NCI-H82 treated with DMSO at 0.1 percent for 48 hours (cell line): ENCODE data around the gene PHKB.
"Not testable (repeated sequence)": the region's sequence is repeated elsewhere in the genome, so short reads cannot be mapped to it uniquely, and the experiment has no call there.

Experiments
- DNase-seq: peaks from one replicate; lab custom pipeline; 2025; ENCODE audit not compliant: unreplicated experiment; lab: John Stamatoyannopoulos, UW

The PHKB gene

DNA sequence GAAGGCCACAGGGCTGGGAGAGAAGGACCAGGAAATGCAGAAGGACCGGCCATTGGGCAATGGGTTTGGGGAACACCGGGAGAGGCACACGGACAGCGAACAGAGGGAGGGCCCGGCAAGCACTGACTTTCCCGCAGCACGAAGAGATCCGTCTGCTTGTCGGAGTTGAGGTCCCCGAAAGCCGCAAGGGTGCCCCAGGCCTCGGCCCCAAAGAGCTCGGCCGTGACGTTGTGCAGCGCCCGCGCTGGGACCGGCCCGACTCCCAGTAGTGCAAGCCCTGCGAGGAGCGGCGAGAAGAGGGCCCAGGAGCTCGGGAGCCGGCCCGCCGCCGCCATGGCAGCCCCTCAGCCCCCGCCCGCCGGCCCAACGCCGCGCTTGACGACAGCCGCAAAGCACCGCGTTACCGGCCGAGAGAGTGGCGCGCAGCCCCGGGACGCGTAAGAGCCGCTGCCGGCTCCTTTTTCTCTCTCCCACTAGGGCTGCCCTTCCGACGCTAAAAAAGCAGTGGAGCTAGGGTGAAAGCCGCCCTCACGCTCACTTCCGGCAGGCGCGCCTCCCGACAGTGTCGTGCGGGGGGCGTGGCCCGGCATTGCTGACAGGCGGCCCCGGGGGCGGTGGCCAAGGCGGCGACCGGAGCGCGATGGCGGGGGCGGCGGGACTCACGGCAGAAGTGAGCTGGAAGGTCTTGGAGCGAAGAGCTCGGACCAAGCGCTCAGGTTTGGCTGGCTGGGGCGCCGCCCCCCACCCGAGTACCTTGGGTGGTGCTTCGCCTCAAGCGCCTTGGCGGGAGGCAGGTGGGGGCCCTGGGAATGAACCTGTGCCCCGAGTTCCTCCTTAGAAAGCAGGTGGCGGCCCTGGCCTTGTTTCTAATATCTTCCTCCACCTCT is at the start of gene PHKB, which contains the start of gene ITFG1:
Gene PHKB (plus strand): TSS at position 621 of the 887 bp plus-strand sequence. CDS start 20 bp downstream, at position 641.
Gene ITFG1 (minus strand): TSS at position 353 of the 887 bp plus-strand sequence. CDS start 18 bp downstream, at position 335.
- peak; percentile 45 for DNase-seq

DNA sequence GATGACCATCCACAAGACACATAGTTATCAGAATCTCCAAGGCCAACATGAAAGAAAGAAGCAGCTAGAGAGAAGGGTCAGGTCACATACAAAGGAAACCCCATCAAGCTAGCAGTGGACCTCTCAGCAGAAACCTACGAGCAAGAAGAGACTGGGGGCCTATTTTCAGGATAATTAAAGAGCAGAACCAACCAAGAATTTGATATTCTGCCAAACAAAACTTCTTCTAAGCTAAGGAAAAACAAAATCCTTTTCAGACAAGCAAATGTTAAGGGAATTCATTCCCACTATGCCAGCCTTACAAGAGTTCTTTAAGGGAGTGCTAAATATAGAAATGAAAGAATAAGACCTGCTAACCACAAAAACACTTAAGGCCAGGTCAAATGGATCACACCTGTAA is 48.1 kb upstream of the PHKB start:
- DNase-seq, result no peak

DNA sequence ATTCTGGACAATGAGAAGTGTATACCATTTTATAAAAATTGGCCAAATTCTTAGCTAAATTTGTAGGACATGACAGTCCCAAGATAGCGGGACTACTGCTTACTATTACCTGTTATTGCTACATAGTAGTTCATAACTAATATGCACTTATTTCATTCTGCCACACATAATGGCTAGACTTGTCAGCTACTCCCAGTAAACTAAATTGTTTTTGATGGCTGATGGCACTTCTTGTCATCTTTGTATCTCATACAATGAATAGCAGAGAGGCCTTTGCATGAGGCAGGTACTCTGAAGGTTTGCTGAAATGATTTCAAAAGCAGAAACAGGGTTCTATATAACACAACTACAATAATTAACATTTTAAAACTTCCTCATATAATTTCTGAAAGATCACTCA is 44.3 kb upstream of the PHKB start:
- DNase-seq, result no peak

DNA sequence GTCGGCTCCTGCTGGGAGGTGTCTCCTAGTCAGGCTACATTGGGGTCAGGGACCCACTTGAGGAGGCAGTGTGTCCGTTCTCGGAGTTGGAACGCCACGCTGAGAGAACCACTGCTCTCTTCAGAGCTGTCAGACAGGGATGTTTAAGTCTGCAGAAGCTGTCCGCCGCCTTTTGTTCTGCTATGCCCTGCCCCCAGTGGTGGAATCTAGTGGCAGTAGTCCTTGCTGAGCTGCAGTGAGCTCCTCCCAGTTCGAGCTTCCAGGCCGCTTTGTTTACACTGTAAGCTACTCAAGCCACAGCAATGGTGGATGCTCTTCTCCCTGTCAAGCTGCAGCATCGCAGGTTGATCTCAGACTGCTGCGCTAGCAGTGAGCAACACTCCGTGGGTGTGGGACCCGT is 36.3 kb upstream of the PHKB start:
- DNase-seq, result no peak

DNA sequence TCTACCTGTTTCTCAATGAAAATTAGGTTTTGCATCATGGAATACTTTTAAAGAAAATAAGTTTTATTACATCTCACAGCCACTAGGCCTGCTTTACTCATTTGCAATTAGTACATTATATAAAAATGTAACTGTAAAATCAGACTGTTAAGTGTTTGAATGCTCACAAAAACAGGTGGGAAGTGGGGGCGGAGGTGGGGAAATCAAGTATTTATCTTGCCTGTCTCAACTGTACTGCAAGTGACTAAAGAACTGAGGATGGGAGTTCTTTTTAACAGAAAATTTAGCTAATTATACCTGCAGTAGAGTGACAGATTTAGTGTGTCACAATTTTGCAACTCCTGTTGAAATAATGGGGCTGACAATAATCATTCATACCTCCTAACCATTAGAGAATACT is 34.3 kb upstream of the PHKB start:
- DNase-seq, result no peak

DNA sequence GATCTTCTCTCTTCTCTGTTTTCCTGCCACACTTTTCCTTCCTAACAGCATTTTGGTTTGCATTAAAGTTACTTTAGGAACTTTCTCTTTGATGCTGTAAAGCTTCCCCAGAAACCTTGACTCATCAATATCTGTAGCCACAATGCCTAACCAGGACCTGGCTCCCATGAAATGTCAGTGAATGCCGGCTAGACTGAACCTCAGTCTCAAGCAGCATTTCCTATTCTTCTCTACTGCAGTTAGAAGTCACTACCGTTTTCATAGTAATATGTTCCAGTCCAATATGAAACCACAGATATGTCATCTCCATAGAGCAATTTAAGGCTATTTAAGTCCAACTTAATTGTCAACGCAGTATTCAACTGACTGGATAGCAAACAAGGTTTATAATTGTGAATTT is 29.2 kb upstream of the PHKB start:
- DNase-seq, result no peak

DNA sequence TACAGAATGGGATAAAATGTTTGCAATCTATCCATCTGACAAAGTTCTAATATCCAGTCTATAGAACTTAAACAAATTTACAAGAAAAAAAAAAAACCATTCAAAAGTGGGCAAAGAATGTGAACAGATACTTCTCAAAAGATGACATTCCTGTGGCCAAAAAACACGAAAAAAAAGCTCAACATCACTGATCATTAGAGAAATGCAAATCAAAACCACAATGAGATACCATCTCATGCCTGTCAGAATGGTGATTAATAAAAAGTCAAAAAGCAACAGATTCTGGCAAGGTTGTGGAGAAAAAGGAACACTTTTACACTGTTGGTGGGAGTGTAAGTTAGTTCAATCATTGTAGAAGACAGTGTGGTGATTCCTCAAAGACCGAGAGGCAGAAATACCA is 26.9 kb upstream of the PHKB start:
- not testable (repeated sequence) for DNase-seq

DNA sequence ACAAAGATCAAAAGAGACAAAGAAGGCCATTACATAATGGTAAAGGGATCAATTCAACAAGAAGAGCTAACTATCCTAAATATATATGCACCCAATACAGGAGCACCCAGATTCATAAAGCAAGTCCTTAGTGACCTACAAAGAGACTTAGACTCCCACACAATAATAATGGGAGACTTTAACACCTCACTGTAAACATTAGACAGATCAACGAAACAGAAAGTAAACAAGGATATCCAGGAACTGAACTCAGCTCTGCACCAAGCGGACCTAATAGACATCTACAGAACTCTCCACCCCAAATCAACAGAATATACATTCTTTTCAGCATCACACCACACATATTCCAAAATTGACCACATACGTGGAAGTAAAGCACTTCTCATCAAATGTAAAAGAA is 21.1 kb upstream of the PHKB start:
- not testable (repeated sequence) for DNase-seq

DNA sequence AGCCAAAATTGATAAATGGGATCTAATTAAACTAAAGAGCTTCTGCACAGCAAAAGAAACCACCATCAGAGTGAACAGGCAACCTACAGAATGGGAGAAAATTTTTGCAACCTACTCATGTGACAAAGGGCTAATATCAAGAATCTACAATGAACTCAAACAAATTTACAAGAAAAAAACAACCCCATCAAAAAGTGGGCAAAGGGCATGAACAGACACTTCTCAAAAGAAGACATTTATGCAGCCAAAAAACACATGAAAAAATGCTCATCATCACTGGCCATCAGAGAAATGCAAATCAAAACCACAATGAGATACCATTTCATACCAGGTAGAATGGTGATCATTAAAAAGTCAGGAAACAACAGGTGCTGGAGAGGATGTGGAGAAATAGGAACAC is 18.2 kb upstream of the PHKB start:
- not testable (repeated sequence) for DNase-seq

DNA sequence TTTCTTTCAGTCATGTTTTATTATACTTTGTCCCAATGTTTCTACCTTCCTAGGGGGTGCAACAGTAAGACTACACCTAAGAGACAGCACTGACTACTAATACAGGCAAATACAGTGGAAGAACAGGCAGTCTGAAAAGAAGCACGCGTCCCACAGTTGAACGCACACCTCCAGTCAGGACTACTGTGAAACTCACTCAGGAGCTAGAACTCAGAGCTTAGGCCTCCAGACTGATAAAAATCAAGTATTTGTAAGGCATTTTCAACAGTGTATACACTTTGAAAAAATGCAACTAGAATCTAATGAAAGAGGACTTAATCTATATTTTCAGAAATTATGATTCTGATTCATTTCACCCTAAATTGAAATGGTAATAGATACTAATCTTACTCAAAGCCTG is 14.7 kb upstream of the PHKB start:
- no peak for DNase-seq

DNA sequence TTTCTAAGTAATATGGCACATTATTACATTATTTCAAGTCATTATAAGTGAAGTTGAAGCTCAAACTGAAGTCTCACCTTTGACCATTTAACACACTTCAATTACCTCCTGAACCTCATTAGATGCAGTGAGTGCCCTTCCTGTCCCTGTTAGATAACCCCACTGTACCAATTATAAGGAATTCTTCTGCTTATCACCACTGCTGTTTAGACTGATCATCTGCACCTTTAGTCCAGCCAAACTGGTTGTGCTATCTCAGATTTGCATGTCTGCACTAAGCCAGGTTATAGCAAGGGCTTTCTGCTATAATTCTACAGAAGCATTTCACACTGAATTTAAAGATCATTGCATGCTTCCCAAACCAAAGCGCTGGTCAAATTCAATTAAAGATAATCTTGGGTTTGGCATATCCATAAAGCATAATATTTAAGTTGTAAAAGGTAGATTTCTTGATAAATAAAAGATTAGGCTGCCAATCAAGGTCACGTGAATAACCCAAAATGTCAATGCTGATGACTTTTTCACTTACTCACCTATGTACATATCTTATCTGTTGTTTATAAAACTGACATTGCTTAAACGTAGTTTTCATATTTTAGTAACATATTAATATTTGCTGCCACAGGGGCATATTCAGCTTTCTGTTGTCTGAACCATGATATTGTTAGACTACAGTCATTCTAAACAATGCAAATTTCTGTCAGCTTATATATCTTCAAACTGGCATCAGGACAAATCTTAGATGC is 12.1 kb upstream of the PHKB start:
- DNase-seq, result no peak

DNA sequence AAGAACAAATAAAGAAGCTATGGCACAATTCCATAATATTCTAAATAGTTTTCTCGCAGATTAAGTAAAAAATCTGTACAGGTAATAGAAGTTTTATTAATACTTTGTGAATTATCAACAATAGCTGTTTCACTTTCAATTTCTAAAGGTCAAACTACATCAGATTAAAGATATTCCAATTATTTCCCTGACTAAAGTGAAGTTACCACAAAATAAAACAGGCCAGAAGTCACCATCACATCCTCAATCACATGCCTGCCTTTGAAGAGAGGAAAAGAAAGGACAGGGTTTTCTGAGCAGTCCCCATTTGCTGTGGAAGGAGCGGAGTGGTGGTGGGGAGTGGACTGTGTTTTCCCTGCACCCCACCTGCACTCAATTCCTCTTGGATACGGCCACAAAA is 11.3 kb upstream of the PHKB start:
- DNase-seq, result no peak

DNA sequence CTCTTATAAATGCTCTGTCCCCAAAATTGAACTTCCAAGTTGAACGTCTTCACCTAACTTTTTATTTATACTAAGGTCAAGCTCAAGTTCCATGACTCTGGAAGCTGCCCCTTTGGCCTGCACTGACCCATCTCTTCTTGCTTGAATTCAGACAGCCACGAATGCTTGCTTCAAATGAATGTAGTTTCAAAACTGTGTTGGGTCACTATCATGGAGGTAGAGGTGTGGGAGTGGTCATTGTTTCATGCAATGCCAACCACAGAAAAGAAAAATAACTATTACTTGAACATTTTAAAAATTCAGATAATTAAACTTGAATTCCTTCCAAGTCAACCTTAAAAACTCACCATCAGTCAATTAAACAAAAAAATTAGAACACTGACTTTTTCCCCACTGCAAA is 2.8 kb upstream of the PHKB start:
- no peak for DNase-seq

DNA sequence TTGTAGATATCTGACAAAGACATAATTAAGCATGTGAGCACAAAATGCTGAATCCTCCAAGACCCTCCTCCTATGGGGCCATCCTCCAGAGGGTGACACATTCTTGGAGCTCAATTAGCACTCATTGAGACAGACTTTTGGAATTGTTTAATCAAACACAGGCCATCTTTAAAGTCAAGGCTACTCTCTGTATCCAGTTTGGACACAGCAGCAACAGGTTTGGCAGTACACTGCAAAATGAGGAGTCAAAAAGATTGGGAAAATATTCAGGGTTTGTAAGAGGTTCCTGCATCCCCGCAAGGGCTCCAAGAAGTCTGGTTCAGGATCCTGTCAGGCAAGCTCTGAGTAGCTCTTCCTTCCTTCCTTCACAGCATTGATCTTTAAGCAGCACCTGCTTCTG is 1.5 kb upstream of the PHKB start:
- no peak for DNase-seq

DNA sequence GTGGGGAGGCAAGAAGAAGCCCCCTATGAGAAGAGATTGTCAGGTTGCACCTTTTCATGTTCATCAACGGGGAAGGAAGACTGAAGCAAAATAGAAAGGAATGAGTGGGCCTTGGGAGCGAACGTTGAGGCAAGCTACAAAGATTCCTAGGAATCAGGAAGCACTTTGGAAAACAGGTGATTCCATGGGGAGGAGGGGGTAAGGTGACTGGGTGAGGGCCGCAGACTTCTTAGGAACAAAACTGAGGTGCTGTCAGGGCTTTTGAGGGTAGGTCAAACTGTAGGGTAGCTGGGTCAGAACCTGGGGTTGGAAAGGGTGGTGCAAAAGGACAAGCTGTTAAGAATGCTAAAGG is 796 bp upstream of the PHKB start:
- no peak for DNase-seq

DNA sequence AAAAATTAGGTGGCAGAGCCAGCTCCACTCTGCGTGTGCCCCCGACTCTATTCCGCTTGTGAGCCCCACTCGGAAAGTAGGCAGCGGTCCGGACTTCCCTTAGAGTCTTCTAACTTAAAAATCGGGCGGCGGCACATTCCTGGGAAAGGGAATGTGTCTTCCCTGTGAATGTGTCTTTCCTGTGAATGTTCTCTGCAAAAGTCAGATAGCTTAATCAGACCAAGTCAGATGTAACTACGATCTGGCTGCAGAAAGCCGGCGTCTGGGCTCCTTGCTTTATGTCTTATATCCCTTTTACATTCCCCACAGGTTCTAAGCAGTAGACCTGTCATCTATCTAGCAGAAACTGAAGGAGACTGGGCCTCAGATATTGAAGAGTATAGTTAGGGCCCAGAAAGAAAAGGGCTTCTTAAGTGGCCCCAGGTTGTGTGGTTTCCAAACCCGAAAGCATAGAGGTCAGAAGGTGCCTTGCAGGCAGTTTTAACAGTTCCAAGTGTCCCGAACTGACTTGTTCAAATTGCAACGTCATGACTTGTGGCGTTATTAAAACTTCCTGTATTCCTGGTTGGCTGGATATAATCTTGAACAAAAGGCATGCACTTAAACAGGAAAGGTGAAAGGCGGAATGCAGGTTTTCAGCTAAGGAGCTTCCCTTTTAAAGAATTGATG is 601 bp downstream of the PHKB start:
- peak; percentile 1 for DNase-seq

DNA sequence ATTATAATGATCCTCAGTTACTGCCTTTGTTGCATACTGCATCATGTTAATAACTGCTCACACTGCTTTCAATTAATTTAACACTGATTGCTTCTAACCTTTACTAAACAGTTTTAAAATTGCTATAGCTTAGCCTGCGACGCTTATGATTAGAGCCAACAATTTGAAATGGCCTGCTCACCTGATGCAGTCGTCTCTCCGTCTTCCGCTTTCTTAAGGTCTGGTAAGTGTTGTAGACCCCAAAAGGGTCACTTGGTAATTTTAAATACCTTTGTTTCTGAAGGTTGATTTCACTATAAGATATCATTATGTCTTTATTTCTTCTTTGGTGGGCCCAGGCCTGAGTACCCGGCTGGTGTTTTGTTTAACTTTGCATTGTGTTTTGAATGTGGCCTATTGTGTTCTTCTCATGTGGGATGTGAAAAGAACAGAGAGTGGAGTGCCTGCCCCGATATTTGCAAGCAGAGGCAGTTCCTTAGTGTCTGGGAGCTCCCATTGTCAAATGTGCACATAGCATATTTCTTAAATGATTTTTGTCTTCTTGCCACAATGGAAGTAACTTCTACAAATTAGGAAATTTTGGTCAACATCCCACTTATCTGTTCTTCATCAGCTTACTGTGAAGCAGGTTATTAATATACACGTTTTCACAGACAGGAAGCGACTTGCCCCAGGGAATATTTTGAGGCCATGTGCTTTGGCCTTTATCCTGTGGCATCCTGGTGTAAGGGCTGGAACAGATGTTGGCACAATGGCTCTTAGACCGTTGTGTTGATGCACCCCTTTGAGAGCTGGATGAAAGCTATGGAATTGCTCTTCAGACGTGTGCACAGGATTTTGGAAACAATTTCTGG is 2.9 kb downstream of the PHKB start:
- no peak for DNase-seq

DNA sequence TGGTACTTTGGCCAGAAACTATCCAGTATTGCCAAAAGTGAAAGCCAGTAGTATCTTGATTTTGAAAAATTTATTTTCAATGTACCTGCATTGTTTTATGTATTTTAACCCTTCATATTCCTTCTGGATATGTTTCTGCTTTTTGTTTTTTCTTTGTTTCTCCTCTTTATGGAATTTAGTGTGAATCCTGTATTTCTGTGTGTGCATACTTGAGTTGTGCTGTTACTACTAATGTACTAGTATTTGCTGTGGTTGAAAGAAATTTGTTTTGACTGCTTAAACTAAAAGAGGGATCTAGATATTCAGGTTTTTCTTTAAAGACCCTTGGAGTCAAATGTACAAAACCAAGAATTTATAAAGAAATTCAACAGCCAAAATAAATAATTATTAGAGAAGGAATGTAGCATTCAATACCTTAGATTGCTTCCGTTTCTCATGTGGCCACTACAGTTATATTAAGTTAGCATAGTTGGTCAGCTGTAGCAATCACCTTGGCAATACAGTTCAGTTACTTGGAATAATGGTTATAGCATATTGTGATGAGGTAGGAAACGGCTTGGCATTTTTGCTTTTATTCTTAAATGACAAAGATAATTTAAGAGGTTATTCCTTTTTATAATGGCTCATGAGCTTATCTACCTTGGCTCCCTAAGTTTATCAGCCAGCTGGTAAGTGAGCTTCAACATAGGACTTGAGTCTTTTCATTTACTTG is 4.9 kb downstream of the PHKB start:
- no peak for DNase-seq

DNA sequence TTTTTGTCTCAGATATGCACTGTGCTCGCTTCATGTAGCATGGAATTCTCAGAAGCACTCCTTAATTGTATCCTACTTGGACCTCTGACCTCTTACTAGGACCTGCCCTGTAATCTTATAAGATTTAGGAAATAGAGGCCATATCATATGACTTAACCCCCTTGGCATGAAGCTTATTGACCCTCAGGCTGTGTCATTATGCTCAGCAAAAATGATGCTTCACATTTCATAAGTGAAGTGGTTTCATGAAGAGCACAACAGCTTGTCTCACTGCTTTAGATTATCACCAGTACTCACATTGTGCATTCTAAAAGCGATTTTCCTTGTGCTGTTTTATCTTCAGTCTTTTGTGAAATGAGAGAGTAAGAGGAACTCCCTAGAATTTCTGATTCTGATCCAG is 6.4 kb downstream of the PHKB start:
- DNase-seq, result no peak

DNA sequence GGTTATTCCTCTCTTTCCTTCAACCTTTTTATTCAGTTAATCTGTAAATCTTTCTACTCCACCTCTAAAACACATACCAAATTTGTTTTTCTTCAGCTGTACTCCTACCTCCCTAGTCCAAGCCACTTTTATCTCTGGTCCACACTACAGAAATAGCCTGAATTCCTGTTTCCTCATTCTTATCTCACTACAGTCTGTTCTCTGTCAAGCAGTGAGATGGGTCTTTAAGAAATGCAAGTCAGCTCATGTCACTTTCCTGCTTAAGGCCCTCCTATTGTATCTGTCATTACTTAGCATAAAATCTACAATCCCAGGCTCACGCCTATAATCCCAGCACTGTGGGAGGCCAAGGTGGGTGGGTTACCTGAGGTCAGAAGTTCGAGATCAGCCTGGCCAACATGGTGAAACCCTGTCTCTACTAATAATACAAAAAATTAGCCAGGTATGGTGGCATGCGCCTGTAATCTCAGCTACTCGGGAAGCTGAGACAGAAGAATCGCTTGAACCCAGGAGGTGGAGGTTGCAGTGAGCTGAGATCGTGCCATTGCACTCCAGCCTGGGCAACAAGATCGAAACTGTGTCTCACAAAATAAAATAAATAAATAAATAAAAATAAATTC is 7.0 kb downstream of the PHKB start:
- not testable (repeated sequence) for DNase-seq
